PC-9 (cell line): ENCODE measurements around the gene DBH.

Source experiments
- CTCF ChIP-seq: fragments of 200-600 bp; sonication (generic); conservative IDR thresholded peaks from 2 replicates; pipeline ENCODE4 v1.6.1; 2017; ENCODE audit warnings: mixed run types, antibody characterized with exemption, mild to moderate bottlenecking, moderate library complexity
- EZH2 ChIP-seq: fragments of 200-600 bp; sonication (generic); IDR thresholded peaks from 2 replicates; pipeline ENCODE4 v1.8.0; 2017; ENCODE audit warnings: antibody characterized with exemption, low read depth

- no peak for TF ChIP-seq EZH2
- TF ChIP-seq CTCF, result no peak
These were observed 17.4 kb upstream of the DBH start for GRCh38 chr9:133618726-133619125.
